Measurements from ENCODE around the gene CYSTM1.

Gene CYSTM1, protein sequence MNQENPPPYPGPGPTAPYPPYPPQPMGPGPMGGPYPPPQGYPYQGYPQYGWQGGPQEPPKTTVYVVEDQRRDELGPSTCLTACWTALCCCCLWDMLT

GRCh38 chr5:140174465-140175366 lies at the start of gene CYSTM1:
CYSTM1 (plus strand) TSS chr5:140175188; CDS start chr5:140194466, 19,278 bp downstream.
- peak; percentile 89 for DNase-seq (ENCODE audit: low read depth)

- no peak for DNase-seq (ENCODE audit: low read depth)
Observed at GRCh38 chr5:140125637-140126036, 49.4 kb upstream of the CYSTM1 start, which contains the start of gene IGIP. IGIP (plus strand) TSS chr5:140125937; CDS start chr5:140128477, 2,540 bp downstream.

GRCh38 chr5:140126315-140127012 lies 48.5 kb upstream of the CYSTM1 start:
- no peak for DNase-seq (ENCODE audit: low read depth)

- DNase-seq (ENCODE audit: low read depth): no peak
Observed at GRCh38 chr5:140128376-140128775, 46.6 kb upstream of the CYSTM1 start.

- DNase-seq (ENCODE audit: low read depth): no peak
Observed at GRCh38 chr5:140130949-140131733, 43.8 kb upstream of the CYSTM1 start.

DNA sequence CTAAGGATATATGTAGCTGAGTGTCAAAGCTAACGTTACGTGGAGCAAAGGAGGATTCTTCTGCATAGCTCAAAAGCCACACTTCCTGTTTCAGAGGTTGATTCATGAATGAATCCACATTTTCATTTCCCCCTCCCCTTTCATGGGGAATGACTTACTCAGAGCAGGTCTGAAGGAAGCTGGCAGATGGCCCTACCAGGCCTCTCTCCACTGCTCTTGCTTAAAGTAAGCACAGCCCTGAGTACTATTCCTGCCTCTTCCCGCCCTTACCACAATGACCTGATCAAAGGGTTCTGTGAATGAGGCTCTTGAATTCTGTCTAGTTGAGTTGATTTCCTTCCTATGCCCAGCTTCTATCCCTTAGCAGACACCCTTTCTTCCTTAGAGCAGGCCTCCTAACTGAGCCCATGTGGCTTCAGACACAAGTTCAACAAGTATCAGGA lies 43.0 kb upstream of the CYSTM1 start:
- DNase-seq (ENCODE audit: low read depth): peak; percentile 91

DNA sequence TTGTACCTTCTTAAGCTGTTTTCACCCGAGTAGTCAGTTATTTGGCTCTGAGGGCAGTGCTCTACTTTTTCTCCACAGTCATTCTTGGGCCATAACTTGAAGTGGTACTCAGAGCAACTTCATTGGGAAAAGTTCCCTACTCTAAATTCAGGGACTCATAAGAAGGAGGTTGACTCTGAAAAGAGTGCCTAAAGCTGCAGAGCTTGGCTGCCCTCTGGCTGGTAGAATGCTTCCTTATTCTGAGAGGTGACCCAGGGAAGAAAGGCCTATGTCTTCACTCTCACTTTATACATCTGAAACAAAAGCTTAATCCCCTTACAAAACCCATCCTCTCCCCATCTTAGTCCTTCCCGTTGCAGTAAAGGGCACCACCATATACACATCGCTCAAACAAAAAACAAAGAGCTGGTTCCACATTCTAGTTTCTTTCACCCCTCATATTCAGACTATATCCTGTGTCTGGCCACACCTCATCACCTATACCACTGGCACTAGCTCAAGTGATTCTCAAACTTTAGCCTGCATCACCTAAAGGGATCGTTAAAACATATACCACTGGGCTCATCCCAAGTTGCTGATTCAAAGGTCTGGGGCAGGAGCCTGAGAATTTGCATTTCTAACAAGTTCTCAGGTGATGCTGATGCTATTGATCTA lies 41.3 kb upstream of the CYSTM1 start:
- no peak for DNase-seq (ENCODE audit: low read depth)

DNA sequence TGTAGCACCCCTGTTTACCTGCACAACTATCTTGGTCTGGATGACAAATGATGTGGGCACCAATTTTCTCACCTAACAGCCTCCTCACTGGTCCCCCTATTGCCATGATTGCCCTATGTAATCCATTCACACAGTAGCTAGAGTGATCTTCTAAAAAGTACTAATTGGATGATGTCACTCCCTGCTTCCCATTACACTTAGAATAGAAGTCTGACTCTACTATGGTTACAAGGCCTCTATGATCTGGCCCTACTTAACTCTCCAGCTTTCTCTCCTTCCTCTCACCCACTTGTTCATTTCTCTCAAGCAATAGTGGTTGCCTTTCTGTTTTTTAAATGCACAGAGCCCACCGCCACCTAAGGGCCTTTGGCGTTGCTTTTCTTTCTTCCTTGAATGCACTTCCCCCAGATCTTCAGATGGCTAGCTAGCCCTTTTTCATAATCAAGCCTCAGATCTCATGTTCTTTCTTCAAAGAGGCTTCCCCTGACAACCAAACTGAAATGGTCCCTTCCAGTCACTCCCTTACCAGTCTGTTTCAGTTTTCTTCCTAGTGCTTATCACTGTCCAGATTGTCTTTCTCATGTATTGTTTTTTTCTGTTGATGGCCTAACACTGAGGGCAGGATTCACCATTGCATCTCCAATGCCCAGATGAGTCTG lies 40.6 kb upstream of the CYSTM1 start:
- DNase-seq (ENCODE audit: low read depth): no peak

DNA sequence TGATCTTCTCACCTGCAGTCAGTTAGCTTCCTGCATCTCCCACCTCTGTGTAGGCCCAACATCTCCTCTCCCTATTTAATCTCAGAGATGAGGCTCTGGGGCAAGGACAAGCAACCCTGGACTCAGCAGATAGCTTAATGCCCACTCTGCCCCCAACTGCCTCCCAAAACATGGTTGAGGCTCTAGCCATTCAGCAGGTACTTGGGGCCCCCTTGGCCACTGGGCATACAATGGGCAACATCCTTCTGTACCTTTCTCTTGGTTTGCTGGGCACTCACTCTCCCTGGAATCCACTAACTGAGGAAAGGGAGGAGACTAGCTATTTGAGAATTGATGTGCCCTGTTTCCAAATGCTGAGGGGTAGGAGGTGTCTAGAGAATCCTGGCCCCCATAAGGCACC lies 39.9 kb upstream of the CYSTM1 start:
- DNase-seq (ENCODE audit: low read depth): no peak

DNA sequence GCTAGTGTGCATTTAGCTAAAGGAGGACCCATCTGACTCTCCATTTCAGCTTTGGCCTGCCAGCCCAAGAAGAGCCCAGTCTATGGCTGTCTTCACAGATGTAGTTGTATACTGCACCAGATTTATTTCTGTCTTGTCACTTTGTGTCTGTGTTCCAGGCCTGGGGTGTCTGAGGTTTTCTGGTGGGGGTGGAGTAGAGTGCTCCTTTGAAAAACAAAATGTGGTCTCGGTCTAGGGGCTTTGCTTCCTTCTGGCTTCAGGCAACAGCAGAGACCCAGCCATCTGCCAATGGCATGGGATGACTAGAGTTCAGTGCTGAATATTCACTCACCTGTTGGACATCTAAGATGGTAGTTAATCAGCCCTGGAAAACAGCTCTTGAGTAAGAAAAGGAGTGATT lies 38.4 kb upstream of the CYSTM1 start:
- no peak for DNase-seq (ENCODE audit: low read depth)

- DNase-seq (ENCODE audit: low read depth): no peak
Observed at GRCh38 chr5:140140435-140140834, 34.6 kb upstream of the CYSTM1 start.

GRCh38 chr5:140141241-140141640 lies 33.7 kb upstream of the CYSTM1 start:
- peak; percentile 12 for DNase-seq (ENCODE audit: low read depth)

GRCh38 chr5:140142246-140142645 lies 32.7 kb upstream of the CYSTM1 start:
- DNase-seq (ENCODE audit: low read depth): no peak

DNA sequence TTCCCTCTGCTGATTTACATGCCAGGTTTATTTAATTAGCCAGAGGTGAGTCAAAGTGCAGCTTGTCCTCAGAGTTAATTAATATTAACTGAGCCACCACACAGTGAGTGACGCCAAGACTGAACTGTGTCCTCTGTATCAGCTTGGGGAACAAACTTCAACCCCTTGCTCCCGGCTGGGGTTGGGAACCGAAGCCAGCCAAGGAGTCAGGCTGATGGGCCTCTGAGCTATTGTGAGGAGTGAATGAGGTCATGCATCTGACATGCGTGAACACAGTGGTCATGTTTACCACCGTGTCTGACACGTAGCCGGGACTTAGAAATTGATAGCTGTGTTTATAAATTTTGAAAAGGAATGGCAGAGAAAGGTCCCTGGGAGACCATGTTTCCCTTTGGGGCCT lies 32.1 kb upstream of the CYSTM1 start:
- no peak for DNase-seq (ENCODE audit: low read depth)

DNA sequence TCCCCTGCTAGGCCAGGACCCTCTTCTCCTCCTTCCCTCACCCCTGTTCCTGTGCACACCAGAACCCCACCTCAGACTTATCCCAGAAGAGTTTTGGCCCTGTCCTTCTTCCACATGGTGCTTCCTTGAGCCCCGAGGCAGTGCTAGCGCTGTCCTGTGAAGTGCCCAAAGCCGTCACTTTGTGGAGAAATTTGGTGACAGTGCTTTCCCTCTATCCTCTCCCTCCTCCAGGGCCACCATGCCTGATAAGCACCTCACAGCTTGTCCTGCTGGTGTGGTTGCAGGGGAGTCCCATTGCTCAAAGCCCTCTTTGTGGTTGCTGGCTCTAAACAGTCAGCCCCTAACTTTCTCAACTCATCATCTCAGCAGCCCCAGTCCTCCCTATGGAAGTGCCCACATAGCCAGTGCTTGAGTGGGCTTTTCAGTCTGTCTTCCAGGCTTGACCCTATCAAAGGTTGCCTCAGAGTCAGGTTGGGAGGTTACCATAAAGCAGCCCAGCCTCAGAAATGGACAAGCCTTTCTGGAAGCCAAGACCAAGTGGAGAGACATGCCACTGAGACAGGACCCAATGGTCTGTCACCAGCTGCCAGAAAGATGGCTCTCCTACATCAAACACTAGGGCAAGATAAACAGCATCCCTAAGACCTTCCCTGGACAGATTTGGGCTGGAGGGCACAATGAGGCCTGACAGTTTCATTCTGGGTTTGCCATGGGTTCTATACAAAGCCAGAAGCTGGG lies 31.3 kb upstream of the CYSTM1 start:
- no peak for DNase-seq (ENCODE audit: low read depth)

- DNase-seq (ENCODE audit: low read depth): no peak
Observed at GRCh38 chr5:140145256-140145655, 29.7 kb upstream of the CYSTM1 start.

DNA sequence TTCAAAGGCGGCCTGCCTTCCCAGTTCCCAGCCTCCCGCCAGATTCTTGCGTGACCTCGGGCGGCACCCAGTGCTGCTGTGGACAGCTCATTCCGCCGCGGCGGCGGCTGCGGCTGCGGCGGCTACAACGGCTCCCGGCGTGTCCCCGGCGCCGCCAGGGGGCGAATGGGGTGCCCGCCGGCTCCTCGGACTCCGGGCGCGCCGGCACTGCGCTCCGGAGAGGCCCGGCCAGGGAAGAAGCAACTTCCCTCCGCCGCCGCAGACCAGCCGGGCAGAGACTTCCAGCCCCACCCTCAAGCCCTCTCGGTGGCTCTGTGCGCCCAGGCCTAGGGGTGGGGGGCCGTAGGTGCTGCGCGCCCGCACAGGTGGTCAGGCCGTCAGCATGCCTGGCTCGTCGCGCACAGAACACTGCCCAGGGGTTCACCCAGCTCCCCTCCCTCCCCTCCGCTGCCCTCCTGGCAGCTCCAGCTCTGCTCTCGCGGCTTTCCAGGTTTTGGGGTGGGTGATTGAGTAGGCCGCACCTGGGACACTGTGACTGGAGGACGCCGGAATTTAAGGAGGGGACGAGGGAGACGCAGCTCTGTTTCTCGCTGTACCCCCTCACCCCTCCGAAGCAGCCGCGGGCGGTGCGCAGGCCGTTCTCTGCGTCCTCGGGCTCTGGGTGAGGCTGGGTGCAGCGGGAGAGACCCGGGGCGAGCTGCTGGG lies 29.0 kb upstream of the CYSTM1 start:
- peak; percentile 55 for DNase-seq (ENCODE audit: low read depth)

DNA sequence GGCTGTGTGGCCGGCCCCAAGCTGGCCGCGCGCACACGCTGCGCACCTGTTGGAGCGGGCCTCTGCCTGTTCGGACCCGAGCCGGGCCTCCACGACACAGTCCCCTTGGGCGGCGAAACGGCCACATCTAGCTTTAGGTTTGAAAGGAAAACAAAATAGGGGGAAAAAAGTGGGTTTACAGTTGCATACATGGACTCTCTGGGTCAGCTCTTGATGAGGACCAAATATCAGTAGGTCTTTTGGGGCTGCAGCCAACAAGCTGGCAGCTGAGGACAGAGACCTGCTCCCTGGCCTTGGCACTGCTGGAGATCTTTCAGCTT lies 28.5 kb upstream of the CYSTM1 start:
- DNase-seq (ENCODE audit: low read depth): no peak

- DNase-seq (ENCODE audit: low read depth): no peak
Observed at GRCh38 chr5:140147460-140147859, 27.5 kb upstream of the CYSTM1 start.

- no peak for DNase-seq (ENCODE audit: low read depth)
Observed at GRCh38 chr5:140148508-140148907, 26.5 kb upstream of the CYSTM1 start.

Measured in stromal cell of bone marrow (primary cell).